Measurements from ENCODE around the gene GPR108. TPM values are rescaled to one million over a fixed set of nuclear protein-coding genes. Genes with fewer than 3 reads are reported as not detected.

The GPR108 gene
- total and polyA plus RNA-seq, 2 of the 13 experiments (the other 11 are each of a cell fraction or from before 2014, with no cell fraction given): 36.4 to 63.0 TPM

DNA sequence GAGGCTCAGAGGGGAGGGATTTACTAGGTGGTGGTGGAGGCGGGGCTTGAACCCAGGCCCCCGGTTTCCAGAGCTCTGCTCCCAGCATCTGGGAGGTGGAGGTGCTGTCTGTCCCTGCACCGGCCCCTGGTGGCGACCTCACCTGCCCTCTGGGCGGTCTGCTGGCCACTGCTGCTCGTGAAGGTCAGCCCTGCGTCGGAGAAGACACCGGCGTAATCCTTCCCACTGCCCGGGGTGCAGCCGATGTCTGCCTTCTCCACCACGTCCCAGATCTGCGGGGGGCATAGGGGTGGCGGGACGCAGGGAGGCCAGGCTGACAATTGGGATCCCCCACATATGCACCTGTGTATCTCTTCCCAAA is 29.7 kb downstream of the GPR108 start (continued):
- TF ChIP-seq, protein P1, sequence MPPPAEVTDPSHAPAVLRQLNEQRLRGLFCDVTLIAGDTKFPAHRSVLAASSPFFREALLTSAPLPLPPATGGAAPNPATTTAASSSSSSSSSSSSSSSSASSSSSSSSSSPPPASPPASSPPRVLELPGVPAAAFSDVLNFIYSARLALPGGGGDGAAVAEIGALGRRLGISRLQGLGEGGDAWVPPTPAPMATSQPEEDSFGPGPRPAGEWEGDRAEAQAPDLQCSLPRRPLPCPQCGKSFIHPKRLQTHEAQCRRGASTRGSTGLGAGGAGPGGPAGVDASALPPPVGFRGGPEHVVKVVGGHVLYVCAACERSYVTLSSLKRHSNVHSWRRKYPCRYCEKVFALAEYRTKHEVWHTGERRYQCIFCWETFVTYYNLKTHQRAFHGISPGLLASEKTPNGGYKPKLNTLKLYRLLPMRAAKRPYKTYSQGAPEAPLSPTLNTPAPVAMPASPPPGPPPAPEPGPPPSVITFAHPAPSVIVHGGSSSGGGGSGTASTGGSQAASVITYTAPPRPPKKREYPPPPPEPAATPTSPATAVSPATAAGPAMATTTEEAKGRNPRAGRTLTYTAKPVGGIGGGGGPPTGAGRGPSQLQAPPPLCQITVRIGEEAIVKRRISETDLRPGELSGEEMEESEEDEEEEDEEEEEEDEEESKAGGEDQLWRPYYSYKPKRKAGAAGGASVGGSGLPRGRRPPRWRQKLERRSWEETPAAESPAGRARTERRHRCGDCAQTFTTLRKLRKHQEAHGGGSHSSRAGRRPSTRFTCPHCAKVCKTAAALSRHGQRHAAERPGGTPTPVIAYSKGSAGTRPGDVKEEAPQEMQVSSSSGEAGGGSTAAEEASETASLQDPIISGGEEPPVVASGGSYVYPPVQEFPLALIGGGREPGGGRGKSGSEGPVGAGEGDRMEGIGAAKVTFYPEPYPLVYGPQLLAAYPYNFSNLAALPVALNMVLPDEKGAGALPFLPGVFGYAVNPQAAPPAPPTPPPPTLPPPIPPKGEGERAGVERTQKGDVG (CRISPR knock-in tag; IDR thresholded peaks at IDR 0.05; ENCODE audit: borderline replicate concordance): no peak
- TF ChIP-seq ZZZ3 (CRISPR knock-in tag; IDR thresholded peaks at IDR 0.05; ENCODE audit: borderline replicate concordance) (no peak), ZNF382 (CRISPR knock-in tag; IDR thresholded peaks at IDR 0.05; ENCODE audit: borderline replicate concordance) (no peak), CBFB (CRISPR knock-in tag; IDR thresholded peaks at IDR 0.05) (no peak), MAFK (conservative IDR thresholded peaks at IDR 0.05 in 1 of 2, IDR thresholded peaks at IDR 0.05 in 1 of 2; ENCODE audit: low read length in 2 of 2) (no peak), SMC3 (IDR thresholded peaks at IDR 0.05; ENCODE audit: low read length) (no peak), ZNF230 (CRISPR knock-in tag; IDR thresholded peaks at IDR 0.05) (no peak), SATB2 (CRISPR knock-in tag; IDR thresholded peaks at IDR 0.05) (no peak), RBM22 (optimal IDR thresholded peaks at IDR 0.05; ENCODE audit: low read length) (peak; percentile 43), SP4 (CRISPR knock-in tag; IDR thresholded peaks at IDR 0.05) (no peak), TBX3 (IDR thresholded peaks at IDR 0.05; ENCODE audit: borderline replicate concordance) (no peak)
- TF ChIP-seq, protein P2, sequence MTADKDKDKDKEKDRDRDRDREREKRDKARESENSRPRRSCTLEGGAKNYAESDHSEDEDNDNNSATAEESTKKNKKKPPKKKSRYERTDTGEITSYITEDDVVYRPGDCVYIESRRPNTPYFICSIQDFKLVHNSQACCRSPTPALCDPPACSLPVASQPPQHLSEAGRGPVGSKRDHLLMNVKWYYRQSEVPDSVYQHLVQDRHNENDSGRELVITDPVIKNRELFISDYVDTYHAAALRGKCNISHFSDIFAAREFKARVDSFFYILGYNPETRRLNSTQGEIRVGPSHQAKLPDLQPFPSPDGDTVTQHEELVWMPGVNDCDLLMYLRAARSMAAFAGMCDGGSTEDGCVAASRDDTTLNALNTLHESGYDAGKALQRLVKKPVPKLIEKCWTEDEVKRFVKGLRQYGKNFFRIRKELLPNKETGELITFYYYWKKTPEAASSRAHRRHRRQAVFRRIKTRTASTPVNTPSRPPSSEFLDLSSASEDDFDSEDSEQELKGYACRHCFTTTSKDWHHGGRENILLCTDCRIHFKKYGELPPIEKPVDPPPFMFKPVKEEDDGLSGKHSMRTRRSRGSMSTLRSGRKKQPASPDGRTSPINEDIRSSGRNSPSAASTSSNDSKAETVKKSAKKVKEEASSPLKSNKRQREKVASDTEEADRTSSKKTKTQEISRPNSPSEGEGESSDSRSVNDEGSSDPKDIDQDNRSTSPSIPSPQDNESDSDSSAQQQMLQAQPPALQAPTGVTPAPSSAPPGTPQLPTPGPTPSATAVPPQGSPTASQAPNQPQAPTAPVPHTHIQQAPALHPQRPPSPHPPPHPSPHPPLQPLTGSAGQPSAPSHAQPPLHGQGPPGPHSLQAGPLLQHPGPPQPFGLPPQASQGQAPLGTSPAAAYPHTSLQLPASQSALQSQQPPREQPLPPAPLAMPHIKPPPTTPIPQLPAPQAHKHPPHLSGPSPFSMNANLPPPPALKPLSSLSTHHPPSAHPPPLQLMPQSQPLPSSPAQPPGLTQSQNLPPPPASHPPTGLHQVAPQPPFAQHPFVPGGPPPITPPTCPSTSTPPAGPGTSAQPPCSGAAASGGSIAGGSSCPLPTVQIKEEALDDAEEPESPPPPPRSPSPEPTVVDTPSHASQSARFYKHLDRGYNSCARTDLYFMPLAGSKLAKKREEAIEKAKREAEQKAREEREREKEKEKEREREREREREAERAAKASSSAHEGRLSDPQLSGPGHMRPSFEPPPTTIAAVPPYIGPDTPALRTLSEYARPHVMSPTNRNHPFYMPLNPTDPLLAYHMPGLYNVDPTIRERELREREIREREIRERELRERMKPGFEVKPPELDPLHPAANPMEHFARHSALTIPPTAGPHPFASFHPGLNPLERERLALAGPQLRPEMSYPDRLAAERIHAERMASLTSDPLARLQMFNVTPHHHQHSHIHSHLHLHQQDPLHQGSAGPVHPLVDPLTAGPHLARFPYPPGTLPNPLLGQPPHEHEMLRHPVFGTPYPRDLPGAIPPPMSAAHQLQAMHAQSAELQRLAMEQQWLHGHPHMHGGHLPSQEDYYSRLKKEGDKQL (CRISPR knock-in tag; IDR thresholded peaks at IDR 0.05; ENCODE audit: low read depth): no peak
- TF ChIP-seq, protein P3, sequence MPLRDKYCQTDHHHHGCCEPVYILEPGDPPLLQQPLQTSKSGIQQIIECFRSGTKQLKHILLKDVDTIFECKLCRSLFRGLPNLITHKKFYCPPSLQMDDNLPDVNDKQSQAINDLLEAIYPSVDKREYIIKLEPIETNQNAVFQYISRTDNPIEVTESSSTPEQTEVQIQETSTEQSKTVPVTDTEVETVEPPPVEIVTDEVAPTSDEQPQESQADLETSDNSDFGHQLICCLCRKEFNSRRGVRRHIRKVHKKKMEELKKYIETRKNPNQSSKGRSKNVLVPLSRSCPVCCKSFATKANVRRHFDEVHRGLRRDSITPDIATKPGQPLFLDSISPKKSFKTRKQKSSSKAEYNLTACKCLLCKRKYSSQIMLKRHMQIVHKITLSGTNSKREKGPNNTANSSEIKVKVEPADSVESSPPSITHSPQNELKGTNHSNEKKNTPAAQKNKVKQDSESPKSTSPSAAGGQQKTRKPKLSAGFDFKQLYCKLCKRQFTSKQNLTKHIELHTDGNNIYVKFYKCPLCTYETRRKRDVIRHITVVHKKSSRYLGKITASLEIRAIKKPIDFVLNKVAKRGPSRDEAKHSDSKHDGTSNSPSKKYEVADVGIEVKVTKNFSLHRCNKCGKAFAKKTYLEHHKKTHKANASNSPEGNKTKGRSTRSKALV (CRISPR knock-in tag; IDR thresholded peaks at IDR 0.05): no peak
- TF ChIP-seq, protein P4, sequence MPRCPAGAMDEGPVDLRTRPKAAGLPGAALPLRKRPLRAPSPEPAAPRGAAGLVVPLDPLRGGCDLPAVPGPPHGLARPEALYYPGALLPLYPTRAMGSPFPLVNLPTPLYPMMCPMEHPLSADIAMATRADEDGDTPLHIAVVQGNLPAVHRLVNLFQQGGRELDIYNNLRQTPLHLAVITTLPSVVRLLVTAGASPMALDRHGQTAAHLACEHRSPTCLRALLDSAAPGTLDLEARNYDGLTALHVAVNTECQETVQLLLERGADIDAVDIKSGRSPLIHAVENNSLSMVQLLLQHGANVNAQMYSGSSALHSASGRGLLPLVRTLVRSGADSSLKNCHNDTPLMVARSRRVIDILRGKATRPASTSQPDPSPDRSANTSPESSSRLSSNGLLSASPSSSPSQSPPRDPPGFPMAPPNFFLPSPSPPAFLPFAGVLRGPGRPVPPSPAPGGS (CRISPR knock-in tag; IDR thresholded peaks at IDR 0.05): no peak
- TF ChIP-seq, protein P5, sequence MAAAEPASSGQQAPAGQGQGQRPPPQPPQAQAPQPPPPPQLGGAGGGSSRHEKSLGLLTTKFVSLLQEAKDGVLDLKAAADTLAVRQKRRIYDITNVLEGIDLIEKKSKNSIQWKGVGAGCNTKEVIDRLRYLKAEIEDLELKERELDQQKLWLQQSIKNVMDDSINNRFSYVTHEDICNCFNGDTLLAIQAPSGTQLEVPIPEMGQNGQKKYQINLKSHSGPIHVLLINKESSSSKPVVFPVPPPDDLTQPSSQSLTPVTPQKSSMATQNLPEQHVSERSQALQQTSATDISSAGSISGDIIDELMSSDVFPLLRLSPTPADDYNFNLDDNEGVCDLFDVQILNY (CRISPR knock-in tag; conservative IDR thresholded peaks at IDR 0.05): no peak
- TF ChIP-seq, protein P6, sequence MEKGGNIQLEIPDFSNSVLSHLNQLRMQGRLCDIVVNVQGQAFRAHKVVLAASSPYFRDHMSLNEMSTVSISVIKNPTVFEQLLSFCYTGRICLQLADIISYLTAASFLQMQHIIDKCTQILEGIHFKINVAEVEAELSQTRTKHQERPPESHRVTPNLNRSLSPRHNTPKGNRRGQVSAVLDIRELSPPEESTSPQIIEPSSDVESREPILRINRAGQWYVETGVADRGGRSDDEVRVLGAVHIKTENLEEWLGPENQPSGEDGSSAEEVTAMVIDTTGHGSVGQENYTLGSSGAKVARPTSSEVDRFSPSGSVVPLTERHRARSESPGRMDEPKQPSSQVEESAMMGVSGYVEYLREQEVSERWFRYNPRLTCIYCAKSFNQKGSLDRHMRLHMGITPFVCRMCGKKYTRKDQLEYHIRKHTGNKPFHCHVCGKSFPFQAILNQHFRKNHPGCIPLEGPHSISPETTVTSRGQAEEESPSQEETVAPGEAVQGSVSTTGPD (CRISPR knock-in tag; IDR thresholded peaks at IDR 0.05): no peak
